Effector memory CD8-positive, alpha-beta T cell (primary cell): ENCODE results near the gene AKR1C3.
"Not testable (repeated sequence)": the region's sequence is repeated elsewhere in the genome, so short reads cannot be mapped to it uniquely, and the experiment has no call there.

ENCODE experiments used
- ATAC-seq: fragments of 150-1000 bp; cut with Tn5 transposase; replicated peaks from 2 replicates; pipeline ENCODE4 v1.10.0; 2021; ENCODE audit warnings: mild to moderate bottlenecking, moderate library complexity
- DNase-seq, 3 experiments: peaks; one replicate each; pipeline ENCODE4 v3.0.0; 2021
- H3K27ac Mint-ChIP-seq, 2 donors: one replicate each; pipeline ENCODE4 v1.8.0; 2022; ENCODE audit warnings: mild to moderate bottlenecking in 2 of 2, mixed read lengths in 2 of 2, moderate library complexity in 2 of 2
- H3K27me3 Mint-ChIP-seq, 2 donors: one replicate each; pipeline ENCODE4 v1.8.0; 2022; ENCODE audit warnings: mixed read lengths in 2 of 2
- H3K36me3 Mint-ChIP-seq: one replicate; pipeline ENCODE4 v1.8.0; 2022; ENCODE audit warnings: mild to moderate bottlenecking, moderate library complexity, mixed read lengths; ENCODE audit not compliant: insufficient read depth
- H3K4me1 Mint-ChIP-seq, 2 donors: one replicate each; pipeline ENCODE4 v1.8.0; 2022; ENCODE audit warnings: low read depth in 2 of 2, mixed read lengths in 2 of 2
- H3K4me3 Mint-ChIP-seq, 2 donors: one replicate each; pipeline ENCODE4 v1.8.0; 2022; ENCODE audit warnings: mild to moderate bottlenecking in 2 of 2, mixed read lengths in 2 of 2, moderate library complexity in 2 of 2
- H3K9me3 Mint-ChIP-seq, 2 donors: one replicate each; pipeline ENCODE4 v1.8.0; 2022; ENCODE audit warnings: mixed read lengths in 2 of 2

AKR1C3 gene

DNA sequence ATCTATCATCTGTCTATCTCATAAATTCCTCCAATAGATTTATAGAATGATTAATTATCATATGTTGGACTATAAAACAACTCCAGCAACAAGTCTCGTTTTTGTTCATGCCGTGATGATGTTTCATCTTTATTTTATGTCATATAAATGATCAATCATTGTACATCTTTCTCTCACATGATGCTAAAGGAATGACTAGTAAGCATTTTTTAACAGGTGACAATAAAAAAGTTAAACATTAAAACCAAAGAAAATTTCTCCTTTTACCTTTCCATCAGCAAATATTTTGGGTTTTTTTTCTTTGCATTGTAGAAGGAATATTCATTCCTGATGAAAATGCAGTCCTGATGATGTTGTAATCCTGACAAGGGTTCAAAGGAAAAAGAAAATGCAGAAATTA is 41.4 kb downstream of the AKR1C3 start:
- Mint-ChIP-seq H3K4me3 (no peak overlapping the region), H3K27ac (no peak overlapping the region), H3K4me1 (no peaks in the 10 kb centered on the region), H3K36me3 (no peaks in the 10 kb centered on the region), H3K9me3 (peaks cover 1 to 7% of the 10 kb centered on the region in 2 donors), H3K27me3 (no peaks in the 10 kb centered on the region)
- no peak for ATAC-seq
- no peak for DNase-seq

DNA sequence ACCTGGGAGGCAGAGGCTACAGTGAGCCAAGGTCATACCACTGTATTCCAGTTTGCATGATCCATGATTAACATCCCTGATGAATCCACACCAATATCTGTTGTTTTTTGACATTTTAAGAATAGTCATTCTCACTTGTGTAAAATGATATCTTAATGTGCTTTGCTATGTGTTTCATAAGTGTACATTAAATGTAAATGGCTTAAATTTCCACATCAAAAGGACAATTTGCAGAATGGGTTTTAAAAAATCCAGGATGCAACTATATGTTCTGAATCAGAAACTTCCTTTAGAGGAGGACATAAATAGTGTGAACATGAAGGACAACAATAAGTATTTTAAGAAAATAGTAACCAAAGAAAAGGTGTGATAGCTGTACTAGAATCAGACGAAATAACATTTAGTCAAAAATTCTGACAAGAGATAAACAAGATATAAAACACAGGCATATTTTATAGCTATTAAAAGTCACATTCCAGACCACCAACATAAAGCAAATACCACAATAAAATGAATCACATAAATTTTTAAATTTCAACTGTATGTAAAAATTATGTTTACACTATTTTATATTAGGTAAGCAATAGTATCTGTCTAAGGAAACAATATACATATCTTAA is 42.4 kb downstream of the AKR1C3 start:
- ATAC-seq (no peak), DNase-seq (no peak)
- no peaks in the 10 kb centered on the region for H3K36me3 Mint-ChIP-seq
- H3K4me1 Mint-ChIP-seq, result no peaks in the 10 kb centered on the region
- H3K27me3 Mint-ChIP-seq, result no peaks in the 10 kb centered on the region
- peaks cover 1 to 7% of the 10 kb centered on the region in 2 donors for H3K9me3 Mint-ChIP-seq
- H3K27ac Mint-ChIP-seq, result no peak overlapping the region
- no peak overlapping the region for H3K4me3 Mint-ChIP-seq

DNA sequence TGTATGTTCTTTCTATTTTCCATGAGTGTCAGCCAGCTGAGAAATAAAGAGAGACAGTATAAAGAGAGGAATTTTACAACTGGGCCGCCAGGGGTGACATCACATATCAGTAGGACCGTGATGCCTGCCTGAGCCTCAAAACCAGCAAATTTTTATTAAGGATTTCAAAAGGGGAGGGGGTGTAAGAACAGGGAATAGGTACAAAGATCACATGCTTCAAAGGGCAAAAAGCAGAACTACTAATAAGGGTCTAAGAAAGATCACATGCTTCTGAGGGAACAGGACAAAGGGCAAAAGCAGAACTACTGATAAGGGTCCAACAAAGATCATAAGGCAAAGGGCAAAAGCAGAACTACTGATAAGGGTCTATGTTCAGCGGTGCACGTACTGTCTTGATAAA is 43.5 kb downstream of the AKR1C3 start:
- DNase-seq, H3K27ac Mint-ChIP-seq, H3K4me1 Mint-ChIP-seq, H3K4me3 Mint-ChIP-seq, H3K9me3 Mint-ChIP-seq, H3K36me3 Mint-ChIP-seq, H3K27me3 Mint-ChIP-seq, ATAC-seq: not testable (repeated sequence)

DNA sequence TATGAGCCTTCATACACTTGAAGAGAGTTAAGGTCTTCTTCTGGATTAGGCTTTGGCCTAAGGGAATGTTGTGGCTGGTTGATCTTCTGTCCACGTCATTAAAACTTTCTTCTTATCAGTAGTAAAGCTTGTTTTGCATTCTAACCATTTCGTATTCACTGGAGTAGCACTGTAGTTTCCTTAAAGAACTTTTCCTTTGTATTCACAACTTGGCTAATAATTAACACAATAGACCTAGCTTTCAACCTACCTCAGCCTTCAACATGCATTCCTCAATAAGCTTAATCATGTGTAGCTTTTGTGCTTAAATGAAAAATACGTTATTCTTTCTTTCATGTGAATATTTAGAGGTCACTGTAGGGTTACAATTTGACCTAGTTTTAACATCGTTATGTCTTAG is 48.0 kb downstream of the AKR1C3 start:
- H3K27ac Mint-ChIP-seq, result no peak overlapping the region
- no peaks in the 10 kb centered on the region for H3K27me3 Mint-ChIP-seq
- H3K9me3 Mint-ChIP-seq, result peaks cover 4 to 9% of the 10 kb centered on the region in 2 donors
- DNase-seq (no peak), ATAC-seq (no peak)
- H3K36me3 Mint-ChIP-seq, result no peaks in the 10 kb centered on the region
- no peaks in the 10 kb centered on the region for H3K4me1 Mint-ChIP-seq
- H3K4me3 Mint-ChIP-seq, result no peak overlapping the region

DNA sequence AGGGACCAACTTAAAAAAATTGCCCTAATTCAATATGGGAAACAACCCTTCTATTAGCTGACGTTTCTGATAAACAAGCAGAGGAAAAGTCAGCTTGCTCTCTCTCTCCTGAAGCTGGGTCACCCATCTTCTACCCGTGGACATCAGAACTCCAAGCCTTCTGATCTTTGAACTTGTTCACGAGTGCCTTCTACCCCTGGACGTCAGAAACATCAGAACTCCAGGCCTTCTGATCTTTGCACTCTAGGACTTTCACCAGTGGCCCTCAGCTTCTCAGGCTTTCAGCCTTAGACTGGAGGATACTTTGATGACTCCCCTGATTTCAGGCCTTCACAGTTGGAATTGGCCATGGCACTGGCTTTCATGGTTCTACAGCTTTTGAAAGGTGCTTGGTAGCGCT is 48.9 kb downstream of the AKR1C3 start:
- H3K9me3 Mint-ChIP-seq, result peaks cover 3 to 4% of the 10 kb centered on the region in 2 donors
- no peaks in the 10 kb centered on the region for H3K4me1 Mint-ChIP-seq
- H3K36me3 Mint-ChIP-seq, result no peaks in the 10 kb centered on the region
- no peak for DNase-seq
- no peaks in the 10 kb centered on the region for H3K27me3 Mint-ChIP-seq
- no peak overlapping the region for H3K27ac Mint-ChIP-seq
- no peak for ATAC-seq
- H3K4me3 Mint-ChIP-seq, result no peak overlapping the region

DNA sequence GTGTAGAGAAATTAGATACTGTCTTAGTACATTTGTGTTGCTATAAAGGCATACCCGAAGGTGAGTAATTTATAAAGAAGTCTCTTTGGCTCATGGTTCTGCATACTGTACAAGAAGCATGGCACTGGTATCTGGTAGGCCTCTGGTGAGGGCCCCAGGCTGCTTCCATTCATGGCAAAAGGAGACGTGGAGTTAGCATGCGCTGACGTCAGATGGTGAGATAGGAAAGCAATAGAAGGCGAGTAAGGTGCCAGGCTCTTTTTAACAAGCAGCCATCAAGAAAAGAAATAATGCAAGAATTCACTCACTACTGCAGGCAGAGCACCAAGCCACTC is 52.7 kb downstream of the AKR1C3 start:
- Mint-ChIP-seq H3K36me3 (no peaks in the 10 kb centered on the region), H3K27me3 (no peaks in the 10 kb centered on the region), H3K9me3 (peaks cover 3 to 4% of the 10 kb centered on the region in 2 donors), H3K4me3 (no peak overlapping the region), H3K4me1 (no peaks in the 10 kb centered on the region), H3K27ac (no peak overlapping the region)
- no peak for ATAC-seq
- DNase-seq, result no peak

DNA sequence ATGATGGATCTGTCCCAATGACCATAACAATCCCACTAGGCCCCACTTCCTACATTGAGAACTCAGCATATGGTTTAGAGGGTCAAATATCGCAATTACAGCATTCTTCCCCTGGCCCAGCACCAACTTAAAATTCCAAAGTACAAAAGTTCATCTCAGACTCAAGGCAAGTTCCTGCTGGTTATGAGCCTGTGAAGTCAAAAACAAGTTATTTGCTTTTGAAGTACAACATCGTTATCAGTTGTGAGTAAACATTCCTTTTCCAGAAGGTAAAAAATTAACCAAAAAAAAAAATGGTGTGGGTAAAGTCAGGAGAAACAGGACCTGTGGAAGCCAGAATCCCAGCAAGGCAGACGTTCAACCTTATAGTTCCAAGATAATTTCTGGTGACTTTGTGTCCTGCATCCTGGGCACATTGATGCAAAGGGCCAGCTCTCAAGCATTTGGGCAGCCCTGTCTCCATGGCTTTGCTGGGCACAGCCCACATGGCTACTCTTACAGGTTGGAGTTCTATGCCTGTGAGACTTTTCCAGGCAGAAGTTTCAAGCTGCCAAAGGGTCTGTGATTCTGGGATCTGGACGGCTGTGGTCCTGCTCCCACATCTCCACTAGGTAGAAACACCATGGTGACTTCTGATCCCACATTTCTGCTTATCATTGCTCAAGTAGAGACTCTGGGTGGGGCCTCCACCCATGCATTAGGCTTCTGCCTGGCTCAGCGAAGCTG is 53.2 kb downstream of the AKR1C3 start:
- DNase-seq, result no peak
- Mint-ChIP-seq H3K27me3 (no peaks in the 10 kb centered on the region), H3K4me1 (no peaks in the 10 kb centered on the region), H3K9me3 (peaks cover 3 to 4% of the 10 kb centered on the region in 2 donors), H3K27ac (no peak overlapping the region), H3K36me3 (no peaks in the 10 kb centered on the region), H3K4me3 (no peak overlapping the region)
- no peak for ATAC-seq

DNA sequence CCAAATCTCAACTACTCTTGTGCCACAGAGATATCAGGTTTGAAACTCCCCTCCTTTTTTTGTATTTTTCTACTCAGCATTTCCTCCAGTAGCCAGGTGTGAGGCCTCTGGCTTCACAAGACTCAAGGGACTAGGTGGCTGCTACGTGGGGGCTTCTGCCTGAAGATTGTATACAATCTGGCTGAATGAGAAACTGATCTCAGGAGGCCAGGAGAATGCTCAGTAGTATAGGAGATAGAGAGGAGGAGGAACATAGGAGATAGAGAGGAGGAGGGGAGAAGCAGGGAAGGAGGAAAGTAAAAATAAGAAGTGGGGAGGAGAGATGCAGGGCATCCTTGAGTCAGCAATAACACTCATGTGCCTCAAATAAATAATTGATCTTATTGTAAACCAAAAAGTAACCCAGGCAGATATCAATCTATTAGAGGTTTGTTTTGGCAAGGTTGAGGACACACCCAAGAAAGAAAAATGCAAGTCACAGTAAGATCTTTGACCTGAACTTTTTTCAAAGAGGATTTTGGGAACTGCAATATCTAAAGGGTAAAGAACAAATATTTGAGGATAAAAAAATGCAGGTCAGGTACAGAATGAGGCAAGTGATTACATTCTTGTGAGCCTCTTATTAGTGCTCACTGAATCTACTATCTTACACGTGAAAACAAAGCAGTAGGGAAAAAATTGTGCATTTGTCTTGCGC is 53.9 kb downstream of the AKR1C3 start:
- H3K27me3 Mint-ChIP-seq, result no peaks in the 10 kb centered on the region
- no peaks in the 10 kb centered on the region for H3K36me3 Mint-ChIP-seq
- DNase-seq, result no peak
- peaks cover 2 to 4% of the 10 kb centered on the region in 2 donors for H3K9me3 Mint-ChIP-seq
- ATAC-seq, result no peak
- no peaks in the 10 kb centered on the region for H3K4me1 Mint-ChIP-seq
- H3K27ac Mint-ChIP-seq, result no peak overlapping the region
- no peak overlapping the region for H3K4me3 Mint-ChIP-seq

DNA sequence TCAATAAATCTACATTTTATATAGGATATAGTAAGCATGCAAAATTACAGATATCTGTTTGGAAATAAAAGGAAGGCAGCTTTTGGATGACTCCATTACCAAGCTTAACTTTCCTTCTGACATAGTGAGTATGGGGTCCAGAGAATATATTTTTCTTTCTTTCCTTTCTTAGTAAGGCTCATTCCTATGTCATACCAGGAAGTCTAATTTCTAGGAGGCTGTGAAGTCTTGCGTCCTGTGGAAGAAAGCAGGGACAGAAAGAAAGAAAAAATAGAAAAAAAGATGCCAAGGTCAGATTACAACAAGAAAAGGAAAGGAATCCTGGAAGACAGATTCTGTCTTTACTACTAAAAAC is 54.4 kb downstream of the AKR1C3 start:
- Mint-ChIP-seq H3K27ac (no peak overlapping the region), H3K9me3 (peaks cover 2 to 4% of the 10 kb centered on the region in 2 donors), H3K4me1 (no peaks in the 10 kb centered on the region), H3K36me3 (no peaks in the 10 kb centered on the region), H3K4me3 (no peak overlapping the region), H3K27me3 (no peaks in the 10 kb centered on the region)
- DNase-seq (no peak), ATAC-seq (no peak)

DNA sequence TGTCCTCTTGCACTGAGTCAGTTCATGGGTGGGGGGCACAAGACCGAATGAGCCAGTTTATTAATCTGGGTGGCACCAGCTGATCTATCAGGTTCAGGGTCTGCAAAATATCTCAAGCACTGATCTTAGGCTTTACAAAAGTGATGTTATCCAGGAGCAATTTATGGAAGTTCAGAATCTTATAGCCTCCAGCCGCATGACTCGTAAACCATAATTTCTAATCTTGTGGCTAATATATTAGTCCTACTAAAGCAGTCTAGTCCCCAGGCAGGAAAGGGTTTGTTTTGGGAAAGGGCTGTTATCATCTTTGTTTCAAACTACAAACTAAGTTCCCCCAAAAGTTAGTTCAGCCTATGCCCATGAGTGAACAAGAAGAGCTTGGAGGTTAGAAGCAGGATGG is 56.9 kb downstream of the AKR1C3 start:
- no peaks in the 10 kb centered on the region for H3K4me1 Mint-ChIP-seq
- H3K27ac Mint-ChIP-seq, result no peak overlapping the region
- no peak for DNase-seq
- no peaks in the 10 kb centered on the region for H3K36me3 Mint-ChIP-seq
- H3K27me3 Mint-ChIP-seq, result no peaks in the 10 kb centered on the region
- H3K4me3 Mint-ChIP-seq, result no peak overlapping the region
- no peak for ATAC-seq
- H3K9me3 Mint-ChIP-seq, result peaks cover 2 to 4% of the 10 kb centered on the region in 2 donors

DNA sequence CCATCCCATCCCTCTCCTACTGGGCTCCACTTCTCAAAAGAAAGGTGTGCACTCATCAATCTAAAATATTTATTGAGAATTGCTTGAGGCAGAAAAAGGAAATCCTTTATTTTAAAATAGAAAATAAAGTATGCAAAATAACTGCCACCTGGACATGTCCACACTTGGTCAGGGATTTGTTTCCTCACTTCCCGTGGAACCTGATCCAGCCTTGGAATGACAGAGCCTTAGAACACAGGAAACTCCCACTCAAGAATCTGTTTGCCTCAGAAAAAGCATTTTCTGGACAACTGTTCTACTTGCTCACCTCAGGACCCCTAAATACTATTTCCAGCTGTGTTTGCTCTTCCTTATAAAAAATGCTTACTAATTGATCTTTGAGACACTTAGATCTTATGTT is 61.7 kb downstream of the AKR1C3 start:
- H3K36me3 Mint-ChIP-seq, result no peaks in the 10 kb centered on the region
- no peak for DNase-seq
- ATAC-seq, result no peak
- no peaks in the 10 kb centered on the region for H3K9me3 Mint-ChIP-seq
- H3K27me3 Mint-ChIP-seq, result peaks cover 0 to 6% of the 10 kb centered on the region in 2 donors
- no peak overlapping the region for H3K27ac Mint-ChIP-seq
- H3K4me3 Mint-ChIP-seq, result no peak overlapping the region
- no peaks in the 10 kb centered on the region for H3K4me1 Mint-ChIP-seq
